Measurements from ENCODE around the gene KRTAP10-1. TPM values are rescaled to one million over a fixed set of nuclear protein-coding genes. Genes with fewer than 3 reads are reported as not detected.

The KRTAP10-1 gene
- polyA plus RNA-seq, 1 donor (not counting 4 experiments of a cell fraction or from before 2014, with no cell fraction given), result not detected

- Histone ChIP-seq H3K4me3 (ENCODE audit: control insufficient read depth in 2 of 3, extremely low read depth in 1 of 3, insufficient read depth in 2 of 3, low read depth in 1 of 3, low read length in 3 of 3) (no peak overlapping the region), H3K27me3 (ENCODE audit: control insufficient read depth, extremely low read depth, insufficient read depth, low read length) (no peaks in the 10 kb centered on the region)
These were observed 8.9 kb downstream of the KRTAP10-1 start for GRCh38 chr21:44530903-44531605.

GRCh38 chr21:44530221-44530902, 9.6 kb downstream of the KRTAP10-1 start:
- TF ChIP-seq CTCF (optimal IDR thresholded peaks at IDR 0.05 in 1 of 3, IDR thresholded peaks at IDR 0.05 in 1 of 3, conservative IDR thresholded peaks at IDR 0.05 in 1 of 3; ENCODE audit: extremely low read depth in 1 of 3, insufficient read depth in 2 of 3, low read length in 3 of 3), result no peak
- TF ChIP-seq EZH2 (IDR thresholded peaks at IDR 0.05; ENCODE audit: low read length), result no peak
- Histone ChIP-seq H3K4me3 (ENCODE audit: control insufficient read depth in 2 of 3, extremely low read depth in 1 of 3, insufficient read depth in 2 of 3, low read depth in 1 of 3, low read length in 3 of 3) (no peak overlapping the region), H3K79me2 (ENCODE audit: control insufficient read depth, insufficient read depth, low read length) (no peaks in the 10 kb centered on the region), H3K4me1 (ENCODE audit: control insufficient read depth, extremely low read depth, insufficient read depth, low read length) (no peaks in the 10 kb centered on the region), H2AFZ (ENCODE audit: control insufficient read depth, low read length) (no peak overlapping the region), H3K36me3 (ENCODE audit: control insufficient read depth in 2 of 2, extremely low read depth in 1 of 2, insufficient read depth in 2 of 2, low read length in 2 of 2) (no peaks in the 10 kb centered on the region), H3K27me3 (ENCODE audit: control insufficient read depth, extremely low read depth, insufficient read depth, low read length) (no peaks in the 10 kb centered on the region), H4K20me1 (ENCODE audit: control insufficient read depth, extremely low read depth, insufficient read depth, low read length) (no peaks in the 10 kb centered on the region), H3K9me1 (ENCODE audit: control insufficient read depth, extremely low read depth, insufficient read depth, low read length) (no peaks in the 10 kb centered on the region), H3K4me2 (ENCODE audit: control insufficient read depth, extremely low read depth, insufficient read depth, low read depth, low read length) (no peak overlapping the region), H3K27ac (ENCODE audit: control insufficient read depth, insufficient read depth, low read length) (no peak overlapping the region), H3K9me3 (ENCODE audit: control insufficient read depth, low read depth, low read length) (peaks cover 8% of the 10 kb centered on the region), H3K9ac (ENCODE audit: control insufficient read depth, extremely low read depth, insufficient read depth, low read length) (no peak overlapping the region)
- DNase-seq (ENCODE audit: low read depth, low spot score) (no peak), FAIRE-seq (no peak)
- dilution Hi-C loops (cut with MboI; ENCODE audit: extremely low pct_ligation_motif_present, low sequenced_read_pairs), result no loop called here

More at GRCh38 chr21:44530903-44531605, 8.9 kb downstream of the KRTAP10-1 start:
- H3K9ac ChIP-seq (ENCODE audit: control insufficient read depth, extremely low read depth, insufficient read depth, low read length), result no peak overlapping the region
- H3K4me2 ChIP-seq (ENCODE audit: control insufficient read depth, extremely low read depth, insufficient read depth, low read depth, low read length), result no peak overlapping the region
- dilution Hi-C loops (cut with MboI; ENCODE audit: extremely low pct_ligation_motif_present, low sequenced_read_pairs), result no loop called here
- peaks cover 6% of the 10 kb centered on the region for H3K9me3 ChIP-seq (ENCODE audit: control insufficient read depth, low read depth, low read length)
- TF ChIP-seq EZH2 (IDR thresholded peaks at IDR 0.05; ENCODE audit: low read length) (no peak), CTCF (optimal IDR thresholded peaks at IDR 0.05 in 1 of 3, IDR thresholded peaks at IDR 0.05 in 1 of 3, conservative IDR thresholded peaks at IDR 0.05 in 1 of 3; ENCODE audit: extremely low read depth in 1 of 3, insufficient read depth in 2 of 3, low read length in 3 of 3) (no peak)
- H3K27ac ChIP-seq (ENCODE audit: control insufficient read depth, insufficient read depth, low read length), result no peak overlapping the region
- H3K4me1 ChIP-seq (ENCODE audit: control insufficient read depth, extremely low read depth, insufficient read depth, low read length), result no peaks in the 10 kb centered on the region
- H4K20me1 ChIP-seq (ENCODE audit: control insufficient read depth, extremely low read depth, insufficient read depth, low read length), result no peaks in the 10 kb centered on the region
- H3K9me1 ChIP-seq (ENCODE audit: control insufficient read depth, extremely low read depth, insufficient read depth, low read length), result no peaks in the 10 kb centered on the region
- DNase-seq (ENCODE audit: low read depth, low spot score) (no peak), FAIRE-seq (no peak)
- no peak overlapping the region for H2AFZ ChIP-seq (ENCODE audit: control insufficient read depth, low read length)
- no peaks in the 10 kb centered on the region for H3K79me2 ChIP-seq (ENCODE audit: control insufficient read depth, insufficient read depth, low read length)
- no peaks in the 10 kb centered on the region for H3K36me3 ChIP-seq (ENCODE audit: control insufficient read depth in 2 of 2, extremely low read depth in 1 of 2, insufficient read depth in 2 of 2, low read length in 2 of 2)
